ENCODE measurements around the gene RBP3. TPM values are rescaled to one million over a fixed set of nuclear protein-coding genes. Genes with fewer than 3 reads are reported as not detected.

Gene RBP3
- total and polyA plus RNA-seq, 2 of the 4 experiments (the other 2 are of a cell fraction): not detected

- Histone ChIP-seq H3K4ac (ENCODE audit: low read depth, low read length) (no peak overlapping the region), H2BK120ac (ENCODE audit: low read depth, low read length) (no peak overlapping the region), H2AFZ (replicated peaks; ENCODE audit: low read length, poor library complexity) (no peak overlapping the region), H3K4me3 (ENCODE audit: insufficient read depth, low read depth, low read length) (no peak overlapping the region), H4K8ac (ENCODE audit: low read depth in 2 of 2, low read length in 2 of 2) (no peak overlapping the region), H3K79me1 (ENCODE audit: low read depth in 1 of 2, low read length in 2 of 2) (no peaks in the 10 kb centered on the region), H3K14ac (replicated peaks; ENCODE audit: low read depth, low read length) (no peak overlapping the region), H3K27ac (ENCODE audit: insufficient read depth, low read length) (no peak overlapping the region), H4K91ac (ENCODE audit: insufficient read depth, low read depth, low read length) (no peak overlapping the region), H3K4me1 (ENCODE audit: control insufficient read depth, insufficient read depth, low read length) (no peaks in the 10 kb centered on the region), H2BK20ac (ENCODE audit: low read depth, low read length) (no peak overlapping the region), H2AK9ac (replicated peaks; ENCODE audit: low read depth, low read length, poor library complexity) (no peak overlapping the region), H4K20me1 (ENCODE audit: insufficient read depth, low read length) (no peaks in the 10 kb centered on the region), H3K36me3 (ENCODE audit: control insufficient read depth, insufficient read depth, low read length) (no peaks in the 10 kb centered on the region), H3K56ac (ENCODE audit: extremely low read depth, insufficient read depth, low read length) (no peak overlapping the region), H3K27me3 (ENCODE audit: control insufficient read depth, insufficient read depth, low read length) (peaks cover 12% of the 10 kb centered on the region), H3K9me3 (ENCODE audit: control insufficient read depth, insufficient read depth, low read length) (no peaks in the 10 kb centered on the region), H2BK15ac (ENCODE audit: low read depth, low read length) (no peak overlapping the region), H2BK5ac (ENCODE audit: low read depth, low read length, poor library complexity, severe bottlenecking) (no peak overlapping the region), H3K9me1 (ENCODE audit: insufficient read depth, low read length) (no peaks in the 10 kb centered on the region), H2AK5ac (ENCODE audit: low read depth, low read length) (no peak overlapping the region), H3K23ac (ENCODE audit: low read depth, low read length) (no peak overlapping the region), H4K5ac (ENCODE audit: low read depth, low read length) (no peak overlapping the region), H3K4me2 (ENCODE audit: low read depth, low read length) (no peak overlapping the region), H3K9ac (ENCODE audit: low read depth, low read length) (no peak overlapping the region), H3K18ac (ENCODE audit: low read depth, low read length) (no peak overlapping the region)
- ChIA-PET POLR2A (ENCODE audit: unreplicated experiment) (interaction anchor here (0.6 kb wide), 1 partner anchor 44 kb away, joined by 3 read pairs; no protein-coding TSS in a partner anchor), CTCF (interaction anchor here (0.9 kb wide), 1 partner anchor 25 kb away, joined by 3 read pairs; no protein-coding TSS in a partner anchor)
- DNase-seq (no peak), ATAC-seq (ENCODE audit: low read depth) (no peak)
- intact Hi-C loops (cut with micrococcal nuclease): loop anchor here (10.0 kb wide), 1 partner anchor 321 kb away; no protein-coding TSS in a partner anchor
- TF ChIP-seq POLR2A (IDR thresholded peaks at IDR 0.05; ENCODE audit: low read depth, low read length) (no peak), FOS (IDR thresholded peaks at IDR 0.05; ENCODE audit: low read depth, low read length) (no peak), RCOR1 (IDR thresholded peaks at IDR 0.05; ENCODE audit: insufficient replicate concordance, low read length) (no peak), CEBPB (IDR thresholded peaks at IDR 0.05; ENCODE audit: low read depth, low read length) (no peak), MAFK (IDR thresholded peaks at IDR 0.05; ENCODE audit: low read depth, low read length) (no peak), MAZ (IDR thresholded peaks at IDR 0.05; ENCODE audit: borderline replicate concordance, low read depth, low read length) (no peak), CHD1 (IDR thresholded peaks at IDR 0.05; ENCODE audit: low read depth, low read length) (no peak), SMC3 (IDR thresholded peaks at IDR 0.05; ENCODE audit: low read depth, low read length) (no peak), NFE2L2 (IDR thresholded peaks at IDR 0.05; ENCODE audit: low read depth, low read length) (no peak), RAD21 (IDR thresholded peaks at IDR 0.05; ENCODE audit: low read length) (no peak)
- TF ChIP-seq, protein P1, sequence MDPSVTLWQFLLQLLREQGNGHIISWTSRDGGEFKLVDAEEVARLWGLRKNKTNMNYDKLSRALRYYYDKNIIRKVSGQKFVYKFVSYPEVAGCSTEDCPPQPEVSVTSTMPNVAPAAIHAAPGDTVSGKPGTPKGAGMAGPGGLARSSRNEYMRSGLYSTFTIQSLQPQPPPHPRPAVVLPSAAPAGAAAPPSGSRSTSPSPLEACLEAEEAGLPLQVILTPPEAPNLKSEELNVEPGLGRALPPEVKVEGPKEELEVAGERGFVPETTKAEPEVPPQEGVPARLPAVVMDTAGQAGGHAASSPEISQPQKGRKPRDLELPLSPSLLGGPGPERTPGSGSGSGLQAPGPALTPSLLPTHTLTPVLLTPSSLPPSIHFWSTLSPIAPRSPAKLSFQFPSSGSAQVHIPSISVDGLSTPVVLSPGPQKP (IDR thresholded peaks at IDR 0.05; ENCODE audit: borderline replicate concordance, low read depth, low read length): no peak
- dilution Hi-C loops (cut with HindIII; ENCODE audit: low sequenced_read_pairs, unreplicated experiment): no loop called here
- WGBS, 2 experiments (ENCODE audit: extremely low coverage in 2 of 2, insufficient read length in 1 of 2): 77% methylated on average over 2 of the region's 2 CpGs; no CpG with 5 or more reads in 1 of the 2 experiments
- in situ Hi-C loops (cut with MboI; ENCODE audit: low sequenced_read_pairs): no loop called here
- BruUV-seq (replicated peaks): no TSS peak
Measured at GRCh38 chr10:47315421-47315820, 32.7 kb upstream of the RBP3 start.

Data from IMR-90 (cell line).